GM18511 (cell line): ENCODE measurements around the gene VTN.

Source experiments
- ATAC-seq: cut with Tn5 transposase; IDR thresholded peaks from one replicate; pipeline ENCODE4 v1.9.1; 2021; ENCODE audit warnings: mild to moderate bottlenecking, moderate library complexity; ENCODE audit not compliant: unreplicated experiment

Gene VTN

DNA sequence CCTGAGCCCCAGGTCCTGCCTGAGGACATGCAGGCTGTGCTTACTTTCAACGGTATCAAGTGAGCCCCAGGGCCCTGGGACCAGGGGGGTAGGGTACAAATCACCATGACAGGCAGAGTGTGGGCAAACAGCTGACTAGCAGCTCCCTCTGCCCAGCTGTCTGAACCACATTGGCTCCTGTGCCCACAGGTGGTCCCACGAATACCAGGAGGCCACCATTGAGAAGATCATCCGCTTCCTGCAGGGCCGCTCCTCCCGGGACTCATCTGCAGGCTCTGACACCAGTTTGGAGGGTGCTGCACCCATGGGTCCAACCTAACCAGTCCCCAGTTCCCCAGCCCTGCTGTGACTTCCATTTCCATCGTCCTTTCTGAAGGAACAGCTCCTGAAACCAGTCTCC lies 25.9 kb upstream of the VTN start:
- ATAC-seq: no peak

DNA sequence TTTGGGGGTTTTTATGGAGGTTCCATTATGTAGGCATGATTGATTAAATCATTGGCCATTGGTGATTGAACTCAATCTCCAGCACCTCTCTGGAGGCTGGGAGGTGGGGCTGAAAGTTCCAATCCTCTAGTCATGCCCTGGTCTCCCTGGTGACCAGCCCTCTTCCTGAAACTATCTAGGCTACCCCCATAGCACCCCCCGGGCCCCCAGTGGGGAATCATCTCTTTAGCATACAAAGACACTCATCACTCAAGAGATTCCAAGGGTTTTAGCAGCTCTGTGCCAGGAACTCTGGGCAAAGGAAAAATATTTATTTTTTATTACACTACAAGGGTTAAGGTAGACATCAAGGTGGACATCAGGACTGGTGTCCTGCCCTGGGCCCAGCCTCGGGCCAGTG lies 25.3 kb upstream of the VTN start:
- no peak for ATAC-seq

DNA sequence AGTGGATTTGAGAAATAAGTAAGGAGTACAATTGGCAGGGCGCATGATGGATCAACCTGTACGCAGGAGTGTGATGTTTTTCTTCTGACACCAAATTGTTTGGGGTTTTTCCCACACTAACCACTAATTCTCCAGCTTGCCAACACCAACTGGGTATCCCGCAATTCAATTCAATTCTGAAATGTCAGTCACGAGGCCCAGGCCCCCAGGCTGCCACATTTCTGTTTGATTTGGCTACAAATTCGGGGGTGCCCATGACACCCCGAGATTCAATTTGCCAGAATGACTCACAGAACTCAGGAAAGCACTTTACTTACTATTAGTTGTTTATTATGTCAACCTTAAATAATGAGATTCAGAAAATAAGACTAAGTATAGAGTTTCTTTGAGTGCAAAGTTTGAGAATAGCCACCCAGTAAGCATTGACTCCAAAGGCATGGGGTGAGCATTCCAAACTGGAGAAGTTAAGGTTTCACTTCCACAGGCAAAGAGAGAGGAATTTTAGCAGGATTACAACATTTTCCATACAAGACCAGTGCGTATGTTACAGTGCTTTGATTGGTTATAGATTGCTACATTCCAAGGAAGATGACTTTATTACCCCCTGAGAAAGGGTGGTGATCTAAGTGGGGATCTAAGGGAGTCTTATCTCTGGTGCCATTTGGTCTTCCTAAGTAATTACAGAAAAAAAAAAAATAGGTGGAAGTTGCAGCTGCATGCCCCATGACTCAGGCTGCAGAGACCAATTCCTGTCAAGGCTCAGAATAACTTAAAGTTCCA lies 24.4 kb upstream of the VTN start:
- ATAC-seq: no peak

DNA sequence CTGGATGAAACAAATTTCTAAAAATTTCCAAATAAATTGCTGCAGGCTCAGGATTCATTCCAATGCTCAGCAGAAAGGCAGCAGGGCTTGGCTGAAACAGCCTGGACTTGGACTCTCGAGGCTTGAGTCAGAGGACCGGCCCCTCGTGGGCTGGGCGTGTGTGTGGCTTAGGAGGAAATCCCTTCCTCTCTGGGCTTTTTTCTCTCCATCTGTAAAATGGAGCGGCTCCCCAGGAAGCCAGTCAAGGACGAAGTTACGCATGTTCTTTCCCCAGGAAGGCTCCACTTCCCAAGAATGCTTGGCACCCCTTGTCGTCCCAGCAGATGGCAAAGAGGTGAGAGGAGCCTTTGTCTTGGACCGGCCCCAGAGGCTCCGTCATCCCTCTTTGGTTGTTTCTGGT lies 22.4 kb upstream of the VTN start:
- no peak for ATAC-seq

DNA sequence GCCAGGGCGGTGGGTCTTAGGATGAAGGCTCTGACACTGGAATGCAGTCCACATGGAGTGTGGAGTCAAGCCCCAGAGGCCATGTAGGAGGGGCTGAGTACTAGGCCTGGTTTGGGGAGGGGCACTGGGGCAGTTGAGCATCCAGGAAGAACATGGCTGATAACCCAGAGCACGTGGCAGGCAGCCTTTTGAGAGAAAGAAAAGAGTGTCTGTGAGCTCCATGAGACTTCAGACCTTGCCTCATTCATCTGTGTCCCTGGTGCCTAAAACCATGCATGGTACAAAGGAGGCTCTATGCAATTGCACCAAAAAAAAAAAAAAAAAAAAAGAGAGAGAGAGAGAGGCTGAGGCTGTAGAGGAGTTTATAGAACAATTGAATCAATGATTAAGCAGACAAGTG lies 21.3 kb upstream of the VTN start:
- ATAC-seq: no peak

DNA sequence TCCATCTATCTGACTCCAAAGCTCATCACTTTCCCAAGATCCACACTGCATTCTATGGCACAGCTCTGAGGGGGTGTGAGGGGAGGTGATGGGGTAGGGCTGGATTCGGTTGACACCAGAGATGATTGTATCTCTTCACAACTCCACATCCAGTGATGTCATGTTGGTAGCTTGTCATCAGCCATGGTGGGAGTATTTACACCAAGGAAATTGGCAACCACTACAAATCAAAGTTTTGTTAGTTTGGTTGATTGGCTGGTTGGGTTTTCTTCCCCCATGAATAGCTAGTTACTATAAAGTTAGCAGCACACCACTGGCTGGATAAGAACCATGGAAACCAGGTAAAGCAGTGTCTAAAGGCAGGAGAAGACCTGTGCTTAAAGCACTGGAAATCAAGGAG lies 20.9 kb upstream of the VTN start:
- no peak for ATAC-seq

DNA sequence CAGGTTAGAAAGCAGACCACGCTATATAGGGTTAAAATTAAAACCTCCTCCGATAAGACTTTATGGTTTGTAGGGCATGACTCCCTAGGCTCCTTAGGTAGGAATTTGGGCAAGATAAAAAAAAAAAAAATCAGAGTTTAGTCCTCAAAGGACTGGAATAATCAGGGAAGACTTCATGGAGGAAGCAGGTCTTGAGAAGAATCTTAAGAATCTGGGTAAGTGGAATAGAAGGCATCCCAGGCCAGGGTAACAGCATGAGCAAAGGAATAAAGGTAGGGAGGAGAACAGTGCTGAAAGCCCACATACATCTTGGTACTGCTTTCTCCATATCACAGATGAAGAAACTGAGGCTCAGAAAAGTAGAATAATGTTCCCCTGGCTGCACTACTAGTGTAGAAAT lies 20.5 kb upstream of the VTN start:
- no peak for ATAC-seq

DNA sequence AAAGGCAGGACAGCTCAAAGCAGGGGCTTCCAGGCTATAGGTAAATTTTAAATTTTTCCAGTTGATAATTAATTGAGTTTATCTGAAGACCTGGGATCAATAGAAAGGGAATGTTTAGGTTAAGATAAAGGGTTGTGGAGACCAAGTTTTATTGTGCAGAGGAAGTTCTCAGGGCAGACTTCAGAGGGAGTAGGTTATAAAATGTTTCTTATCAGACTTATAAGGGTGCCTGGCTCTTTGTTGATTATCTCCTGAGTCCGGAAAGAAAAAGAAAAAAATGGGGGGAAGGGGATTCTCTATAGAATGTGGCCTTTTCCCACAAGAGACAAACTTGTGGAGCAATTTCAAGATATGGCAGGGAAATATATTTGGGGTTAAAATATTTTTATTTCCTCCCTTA lies 20.0 kb upstream of the VTN start:
- ATAC-seq: no peak

DNA sequence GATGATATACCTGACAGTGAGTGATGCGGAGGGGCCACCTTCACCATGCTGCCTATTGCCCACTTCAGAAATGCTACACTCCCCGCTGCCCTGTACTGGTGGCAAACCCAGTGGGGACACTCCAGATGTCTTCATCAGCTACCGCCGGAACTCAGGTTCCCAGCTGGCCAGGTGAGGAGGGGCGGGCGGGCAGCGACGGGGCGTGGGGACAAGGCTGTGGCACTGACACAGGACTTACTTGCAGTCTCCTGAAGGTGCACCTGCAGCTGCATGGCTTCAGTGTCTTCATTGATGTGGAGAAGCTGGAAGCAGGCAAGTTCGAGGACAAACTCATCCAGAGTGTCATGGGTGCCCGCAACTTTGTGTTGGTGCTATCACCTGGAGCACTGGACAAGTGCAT lies 18.0 kb upstream of the VTN start:
- ATAC-seq: no peak

DNA sequence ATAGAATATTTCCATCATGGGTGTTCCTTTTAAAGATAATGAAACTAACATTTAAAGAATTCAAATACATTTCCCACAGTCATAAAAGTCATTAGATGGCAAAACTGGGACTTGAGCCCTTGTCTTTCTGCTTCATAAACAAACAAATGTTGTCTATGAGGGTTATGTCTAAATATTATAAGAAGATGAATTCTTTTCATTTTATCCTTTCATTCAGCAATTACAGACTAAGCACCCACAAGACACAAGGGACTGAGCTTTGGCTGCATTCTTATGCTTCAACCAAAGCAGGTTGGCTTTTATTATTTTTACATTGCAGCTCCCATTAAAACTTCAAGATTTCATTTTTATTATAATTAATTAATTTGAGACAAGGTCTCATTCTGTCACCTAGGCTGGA lies 16.3 kb upstream of the VTN start:
- no peak for ATAC-seq

DNA sequence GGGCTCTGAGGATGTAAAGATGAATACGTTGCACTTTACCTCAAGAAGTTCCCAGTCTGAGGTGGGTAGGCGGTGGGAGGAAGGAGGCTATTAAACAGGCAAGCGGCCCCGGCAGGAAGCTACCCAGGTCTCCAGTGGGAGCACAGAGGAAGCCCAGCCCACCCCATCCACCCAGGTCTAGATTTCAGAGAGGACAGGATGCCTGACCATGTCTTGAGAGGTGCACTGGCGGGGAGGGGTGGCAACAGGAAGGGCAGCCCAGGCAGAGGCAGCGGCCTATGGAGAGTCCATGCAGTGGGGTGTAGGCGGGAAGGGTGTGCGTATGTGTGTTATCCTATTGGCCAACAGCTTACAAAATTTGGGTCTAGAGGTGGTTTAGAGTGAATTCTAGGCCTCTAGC lies 15.3 kb upstream of the VTN start:
- peak; percentile 17 for ATAC-seq

DNA sequence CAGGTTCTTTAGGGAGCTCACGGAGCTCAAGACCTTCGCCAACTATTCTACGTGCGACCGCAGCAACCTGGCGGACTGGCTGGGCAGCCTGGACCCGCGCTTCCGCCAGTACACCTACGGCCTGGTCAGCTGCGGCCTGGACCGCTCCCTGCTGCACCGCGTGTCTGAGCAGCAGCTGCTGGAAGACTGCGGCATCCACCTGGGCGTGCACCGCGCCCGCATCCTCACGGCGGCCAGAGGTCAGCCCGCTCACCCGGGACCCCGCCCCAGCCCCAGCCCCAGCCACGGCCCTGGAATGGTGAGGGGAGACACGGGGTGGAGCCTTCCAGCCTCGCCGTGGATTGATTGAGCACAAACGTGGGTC lies 14.9 kb upstream of the VTN start:
- ATAC-seq: peak; percentile 41

DNA sequence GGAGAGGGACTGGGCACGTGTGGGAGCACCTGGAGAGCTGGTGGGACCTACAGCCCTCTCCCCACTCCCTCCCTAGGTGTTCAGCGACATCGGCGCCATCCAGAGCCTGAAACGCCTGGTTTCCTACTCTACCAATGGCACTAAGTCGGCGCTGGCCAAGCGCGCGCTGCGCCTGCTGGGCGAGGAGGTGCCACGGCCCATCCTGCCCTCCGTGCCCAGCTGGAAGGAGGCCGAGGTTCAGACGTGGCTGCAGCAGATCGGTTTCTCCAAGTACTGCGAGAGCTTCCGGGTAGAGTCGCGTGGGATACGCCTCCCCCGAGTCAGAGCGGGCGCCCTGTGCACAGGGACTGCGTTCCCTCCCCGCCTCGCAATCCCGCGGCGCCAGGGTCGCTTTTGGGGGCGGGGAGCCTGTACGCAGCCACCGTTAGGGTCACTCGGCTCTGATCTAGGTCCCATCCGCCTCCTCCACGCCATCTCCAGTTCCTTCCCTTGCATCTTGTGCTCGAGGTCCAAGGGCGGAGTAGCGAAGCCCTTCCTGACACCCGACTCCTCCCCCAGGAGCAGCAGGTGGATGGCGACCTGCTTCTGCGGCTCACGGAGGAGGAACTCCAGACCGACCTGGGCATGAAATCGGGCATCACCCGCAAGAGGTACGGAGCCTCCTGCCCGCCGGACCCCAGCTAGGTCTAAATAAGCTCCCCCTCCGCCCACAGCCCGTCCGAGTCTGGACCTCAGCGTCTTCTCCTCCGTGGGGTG lies 14.4 kb upstream of the VTN start:
- peak; percentile 78 for ATAC-seq

DNA sequence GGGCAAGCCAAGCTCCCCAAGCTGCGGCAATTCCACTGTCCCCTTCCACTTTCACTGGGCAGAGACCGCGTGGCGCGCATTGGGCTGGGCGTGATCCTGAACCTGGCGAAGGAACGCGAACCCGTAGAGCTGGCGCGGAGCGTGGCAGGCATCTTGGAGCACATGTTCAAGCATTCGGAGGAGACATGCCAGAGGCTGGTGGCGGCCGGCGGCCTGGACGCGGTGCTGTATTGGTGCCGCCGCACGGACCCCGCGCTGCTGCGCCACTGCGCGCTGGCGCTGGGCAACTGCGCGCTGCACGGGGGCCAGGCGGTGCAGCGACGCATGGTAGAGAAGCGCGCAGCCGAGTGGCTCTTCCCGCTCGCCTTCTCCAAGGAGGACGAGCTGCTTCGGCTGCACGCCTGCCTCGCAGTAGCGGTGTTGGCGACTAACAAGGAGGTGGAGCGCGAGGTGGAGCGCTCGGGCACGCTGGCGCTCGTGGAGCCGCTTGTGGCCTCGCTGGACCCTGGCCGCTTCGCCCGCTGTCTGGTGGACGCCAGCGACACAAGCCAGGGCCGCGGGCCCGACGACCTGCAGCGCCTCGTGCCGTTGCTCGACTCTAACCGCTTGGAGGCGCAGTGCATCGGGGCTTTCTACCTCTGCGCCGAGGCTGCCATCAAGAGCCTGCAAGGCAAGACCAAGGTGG lies 11.2 kb upstream of the VTN start:
- no peak for ATAC-seq

DNA sequence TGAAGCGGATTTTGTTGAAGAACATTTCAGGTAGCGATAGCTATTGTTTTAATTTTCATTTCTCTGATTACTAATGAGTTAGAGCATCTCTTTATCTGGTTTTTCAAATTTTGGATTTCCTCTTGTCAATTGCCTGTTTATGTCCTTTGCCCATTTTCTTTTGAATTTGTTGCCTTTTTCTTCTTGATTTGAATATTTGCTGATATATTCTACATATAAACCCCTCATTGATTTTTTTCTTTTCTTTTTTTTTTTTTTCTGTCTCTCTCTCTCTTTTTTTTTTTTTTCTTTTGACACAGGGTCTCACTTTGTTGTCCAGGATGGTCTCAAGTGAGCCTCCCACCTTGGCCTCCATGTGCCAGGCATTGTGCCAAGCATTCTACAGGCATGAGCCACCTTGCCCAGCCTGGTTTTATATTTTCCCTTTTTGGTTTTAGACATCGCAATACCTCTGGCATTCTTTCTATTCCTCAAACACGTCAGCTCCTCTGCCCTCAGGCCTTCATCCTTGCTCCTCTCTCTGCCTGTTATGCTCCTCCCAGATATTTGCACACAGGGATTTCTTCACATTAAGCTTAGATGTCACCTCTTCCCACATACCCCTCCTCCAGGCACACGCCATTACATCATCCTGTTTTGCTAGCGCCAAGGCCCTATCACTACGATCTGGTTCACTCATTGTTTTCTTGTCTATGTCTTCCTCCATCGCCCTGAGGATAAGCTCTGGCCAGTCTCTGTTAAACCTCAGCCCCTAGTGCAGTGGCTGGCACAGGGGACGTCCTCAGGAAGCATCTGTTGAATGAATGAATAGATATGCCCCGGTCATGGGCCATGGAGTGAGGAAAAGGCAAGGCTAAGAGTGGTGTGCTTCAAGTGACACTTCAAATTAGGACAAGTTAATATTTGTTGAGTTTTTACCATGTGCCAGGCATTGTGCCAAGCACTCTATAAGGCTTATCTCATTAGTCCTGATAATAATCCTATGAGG lies 10.0 kb upstream of the VTN start:
- ATAC-seq: no peak

DNA sequence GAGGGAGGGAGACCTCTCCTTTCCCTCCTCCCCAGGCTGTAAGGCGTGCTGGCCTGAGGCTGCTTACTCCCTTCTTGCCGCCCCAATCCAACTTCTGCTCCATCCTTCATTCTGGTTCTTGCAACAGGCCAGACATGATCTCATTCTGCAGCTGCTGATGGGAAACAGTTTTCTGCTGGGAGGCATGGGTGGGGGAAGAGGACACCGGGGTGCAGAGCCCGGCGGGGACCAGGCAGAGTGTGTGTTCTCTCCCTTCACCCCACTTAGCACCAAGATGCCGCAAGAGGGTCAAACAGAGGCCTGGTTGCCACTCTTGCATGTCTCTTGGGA lies 2.8 kb upstream of the VTN start:
- ATAC-seq: no peak

DNA sequence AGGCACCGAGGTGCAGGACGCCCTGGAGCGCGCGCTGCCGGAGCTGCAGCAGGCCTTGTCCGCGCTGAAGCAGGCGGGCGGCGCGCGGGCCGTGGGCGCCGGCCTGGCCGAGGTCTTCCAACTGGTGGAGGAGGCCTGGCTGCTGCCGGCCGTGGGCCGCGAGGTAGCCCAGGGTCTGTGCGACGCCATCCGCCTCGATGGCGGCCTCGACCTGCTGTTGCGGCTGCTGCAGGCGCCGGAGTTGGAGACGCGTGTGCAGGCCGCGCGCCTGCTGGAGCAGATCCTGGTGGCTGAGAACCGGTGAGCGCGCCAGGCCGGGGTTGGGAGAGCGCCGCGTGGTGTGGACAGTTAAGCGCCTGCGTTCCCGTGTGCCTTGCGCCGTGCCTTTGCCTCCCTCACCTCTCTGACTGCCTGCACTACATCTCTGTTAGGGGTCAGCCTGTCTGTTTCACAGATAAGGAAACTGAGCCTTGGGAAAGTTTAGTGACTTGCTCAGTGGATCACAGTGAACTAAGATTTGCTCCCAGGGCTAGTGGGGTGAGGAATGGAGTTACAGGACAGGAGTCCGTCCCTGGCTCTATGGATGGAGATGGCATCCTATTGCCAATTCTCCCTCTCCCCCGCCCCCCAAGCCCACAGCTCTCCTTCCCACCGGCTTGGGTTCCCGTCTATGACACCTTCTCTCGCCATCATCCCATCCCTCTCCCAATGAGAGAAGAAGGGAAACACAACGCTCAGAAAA lies 2.3 kb upstream of the VTN start:
- ATAC-seq: peak; percentile 12

DNA sequence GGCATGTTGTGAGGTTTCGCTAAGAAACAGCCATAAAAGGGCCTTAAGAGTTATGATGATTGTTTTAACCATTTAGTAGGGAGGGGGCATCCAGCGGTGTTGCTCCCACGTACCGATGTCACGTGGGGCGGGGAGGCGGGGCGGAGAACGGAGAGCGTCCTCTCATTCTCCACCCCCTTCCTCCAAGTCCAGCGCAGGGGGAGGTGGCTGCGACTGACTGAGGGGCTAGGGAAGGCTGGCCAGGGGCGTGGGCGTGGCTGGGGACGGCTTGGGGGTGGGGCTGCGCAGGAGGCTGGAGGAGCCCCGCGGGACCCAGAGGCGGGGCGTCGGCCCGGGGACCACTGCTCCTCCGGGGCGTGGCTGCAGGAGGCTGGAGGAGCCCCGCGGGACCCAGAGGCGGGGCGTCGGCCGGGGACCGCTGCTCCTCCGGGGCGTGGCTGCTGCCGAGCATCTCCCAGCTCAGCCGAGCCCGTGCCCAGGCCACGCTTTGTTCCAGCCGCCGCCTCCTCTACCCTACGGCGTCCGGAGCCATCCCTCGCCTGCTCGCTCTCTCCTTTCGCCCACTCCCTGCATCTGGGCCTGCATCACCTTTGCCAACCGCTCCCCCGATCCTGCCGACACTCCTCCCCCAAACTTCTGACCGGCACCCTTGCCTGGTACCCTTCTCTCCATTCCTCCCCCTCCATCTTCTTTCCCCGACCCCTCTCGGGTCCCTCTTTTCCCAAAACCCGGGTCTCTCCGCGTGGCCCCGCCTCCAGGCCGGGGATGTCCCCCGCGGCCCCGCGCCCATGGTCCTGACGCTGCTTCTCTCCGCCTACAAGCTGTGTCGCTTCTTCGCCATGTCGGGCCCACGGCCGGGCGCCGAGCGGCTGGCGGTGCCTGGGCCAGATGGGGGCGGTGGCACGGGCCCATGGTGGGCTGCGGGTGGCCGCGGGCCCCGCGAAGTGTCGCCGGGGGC lies 1.4 kb upstream of the VTN start, which contains the start of gene SARM1:
Gene SARM1, plus strand, starts transcription at position 450 of the 958 bp plus-strand sequence. Its CDS starts 339 bp downstream, at position 789.
- peak; percentile 91 for ATAC-seq

DNA sequence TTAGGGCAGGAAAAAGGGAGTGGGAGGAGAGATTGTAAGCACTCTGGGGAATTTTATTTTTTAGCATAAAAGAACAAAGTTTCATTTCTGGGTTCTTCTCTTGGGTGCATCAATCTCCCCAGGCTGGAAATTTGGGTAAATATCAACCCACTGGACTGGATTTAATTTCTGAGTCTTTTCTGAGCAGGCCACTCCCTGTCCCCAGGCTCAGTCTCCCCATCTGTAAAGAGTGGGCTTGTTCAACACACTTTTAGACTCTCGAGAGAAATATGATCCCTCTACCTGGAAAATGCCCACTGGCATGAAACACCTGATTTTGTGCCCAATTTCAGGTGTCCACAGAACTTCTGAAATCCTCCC lies 617 bp upstream of the VTN start:
- ATAC-seq: no peak
